ENCODE data around the gene SNX9.

DNA sequence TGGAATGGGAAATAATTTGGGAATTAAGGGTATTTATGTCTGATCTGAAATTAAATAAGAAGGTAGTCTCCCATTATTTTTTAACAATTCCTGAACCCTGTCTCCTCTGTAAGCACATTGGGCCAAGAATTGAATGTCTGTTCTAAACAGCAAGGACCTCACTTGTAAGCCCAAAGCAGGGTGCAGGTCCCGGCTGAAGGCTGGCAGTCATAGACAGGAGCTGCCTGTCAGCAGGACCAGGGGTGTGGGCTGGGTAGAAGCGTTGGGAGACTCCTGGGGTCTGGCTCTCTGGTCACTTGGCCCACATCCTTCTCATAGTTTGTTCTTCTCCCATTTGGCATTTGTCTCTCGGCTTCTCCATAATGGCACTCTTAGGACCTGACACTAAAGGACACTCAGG, 75.6 kb downstream of the SNX9 start:
- no peak for TF ChIP-seq POLR2A (IDR thresholded peaks at IDR 0.05)
- no peak for TF ChIP-seq EP300 (IDR thresholded peaks at IDR 0.05)
- TF ChIP-seq POLR2AphosphoS5 (IDR thresholded peaks at IDR 0.05) = no peak
- TF ChIP-seq, protein P1, sequence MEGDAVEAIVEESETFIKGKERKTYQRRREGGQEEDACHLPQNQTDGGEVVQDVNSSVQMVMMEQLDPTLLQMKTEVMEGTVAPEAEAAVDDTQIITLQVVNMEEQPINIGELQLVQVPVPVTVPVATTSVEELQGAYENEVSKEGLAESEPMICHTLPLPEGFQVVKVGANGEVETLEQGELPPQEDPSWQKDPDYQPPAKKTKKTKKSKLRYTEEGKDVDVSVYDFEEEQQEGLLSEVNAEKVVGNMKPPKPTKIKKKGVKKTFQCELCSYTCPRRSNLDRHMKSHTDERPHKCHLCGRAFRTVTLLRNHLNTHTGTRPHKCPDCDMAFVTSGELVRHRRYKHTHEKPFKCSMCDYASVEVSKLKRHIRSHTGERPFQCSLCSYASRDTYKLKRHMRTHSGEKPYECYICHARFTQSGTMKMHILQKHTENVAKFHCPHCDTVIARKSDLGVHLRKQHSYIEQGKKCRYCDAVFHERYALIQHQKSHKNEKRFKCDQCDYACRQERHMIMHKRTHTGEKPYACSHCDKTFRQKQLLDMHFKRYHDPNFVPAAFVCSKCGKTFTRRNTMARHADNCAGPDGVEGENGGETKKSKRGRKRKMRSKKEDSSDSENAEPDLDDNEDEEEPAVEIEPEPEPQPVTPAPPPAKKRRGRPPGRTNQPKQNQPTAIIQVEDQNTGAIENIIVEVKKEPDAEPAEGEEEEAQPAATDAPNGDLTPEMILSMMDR (IDR thresholded peaks at IDR 0.05) = no peak
